HG03432 (cell line): ENCODE measurements around the gene TRAPPC3L.

Experiments
- ATAC-seq: cut with Tn5 transposase; IDR thresholded peaks from one replicate; pipeline ENCODE4 v1.9.1; 2021; ENCODE audit warnings: mild to moderate bottlenecking, moderate library complexity; ENCODE audit not compliant: unreplicated experiment

Gene TRAPPC3L

GRCh38 chr6:116545651-116546050 is at the start of gene TRAPPC3L:
TRAPPC3L (minus strand) TSS chr6:116545684; CDS start chr6:116545514, 170 bp downstream.
- no peak for ATAC-seq

- no peak for ATAC-seq
Measured at GRCh38 chr6:116595247-116595646, 49.8 kb upstream of the TRAPPC3L start.

GRCh38 chr6:116586738-116587137 is 41.3 kb upstream of the TRAPPC3L start:
- ATAC-seq, result no peak

- ATAC-seq, result no peak
Measured at GRCh38 chr6:116586276-116586675, 40.8 kb upstream of the TRAPPC3L start.

- ATAC-seq, result no peak
Measured at GRCh38 chr6:116580198-116580597, 34.7 kb upstream of the TRAPPC3L start.

- no peak for ATAC-seq
Measured at GRCh38 chr6:116579143-116579542, 33.7 kb upstream of the TRAPPC3L start.

- no peak for ATAC-seq
Measured at GRCh38 chr6:116578335-116578734, 32.9 kb upstream of the TRAPPC3L start.

GRCh38 chr6:116577486-116577885 is 32.0 kb upstream of the TRAPPC3L start:
- no peak for ATAC-seq

GRCh38 chr6:116575227-116575626 is 29.7 kb upstream of the TRAPPC3L start:
- no peak for ATAC-seq

- ATAC-seq, result no peak
Measured at GRCh38 chr6:116572162-116572561, 26.7 kb upstream of the TRAPPC3L start.

- no peak for ATAC-seq
Measured at GRCh38 chr6:116571683-116572000, 26.2 kb upstream of the TRAPPC3L start.

- ATAC-seq, result peak; percentile 96
Measured at GRCh38 chr6:116570856-116571682, 25.6 kb upstream of the TRAPPC3L start, which contains the start of gene RWDD1. RWDD1 (plus strand) TSS chr6:116571504; CDS start chr6:116571583, 79 bp downstream.

GRCh38 chr6:116568821-116569755 is 23.6 kb upstream of the TRAPPC3L start:
- ATAC-seq, result no peak

- no peak for ATAC-seq
Measured at GRCh38 chr6:116568111-116568510, 22.6 kb upstream of the TRAPPC3L start.

- no peak for ATAC-seq
Measured at GRCh38 chr6:116564921-116565872, 19.7 kb upstream of the TRAPPC3L start.

- no peak for ATAC-seq
Measured at GRCh38 chr6:116564311-116564710, 18.8 kb upstream of the TRAPPC3L start.

- ATAC-seq, result no peak
Measured at GRCh38 chr6:116563830-116564229, 18.3 kb upstream of the TRAPPC3L start.

- no peak for ATAC-seq
Measured at GRCh38 chr6:116562614-116563013, 17.1 kb upstream of the TRAPPC3L start.

- ATAC-seq, result no peak
Measured at GRCh38 chr6:116562019-116562403, 16.5 kb upstream of the TRAPPC3L start.

GRCh38 chr6:116561377-116562018 is 16.0 kb upstream of the TRAPPC3L start:
- peak; percentile 67 for ATAC-seq
